Upper lobe of left lung (tissue), 4 donors: ENCODE data around the gene SOWAHA.

Source experiments
- CTCF ChIP-seq, 6 experiments: fragments of 450-650 bp in 4 of 6; fragments of 200-600 bp in 2 of 6; sonication (generic) in 2 of 6; IDR thresholded peaks; one replicate each; pipeline ENCODE4 v1.5.1; 2016 to 2019; ENCODE audit warnings: antibody characterized with exemption in 6 of 6
- EP300 ChIP-seq, 4 donors: sonication (generic); formaldehyde crosslinking; IDR thresholded peaks; one replicate each; pipeline ENCODE4 v1.5.1; 2017; ENCODE audit warnings: antibody characterized with exemption in 4 of 4, control low read depth in 2 of 4
- POLR2A ChIP-seq, 4 donors: fragments of 450-650 bp; IDR thresholded peaks; one replicate each; pipeline ENCODE4 v1.5.1; 2016 to 2017; ENCODE audit warnings: antibody characterized with exemption in 4 of 4, mild to moderate bottlenecking in 2 of 4
- POLR2AphosphoS5 ChIP-seq, 2 donors: sonication (generic); formaldehyde crosslinking; IDR thresholded peaks; one replicate each; pipeline ENCODE4 v1.5.1; 2017; ENCODE audit warnings: antibody characterized with exemption in 2 of 2

- no peak for TF ChIP-seq CTCF (IDR thresholded peaks at IDR 0.05)
- no peak for TF ChIP-seq POLR2A (IDR thresholded peaks at IDR 0.05)
- TF ChIP-seq POLR2AphosphoS5 (IDR thresholded peaks at IDR 0.05) = no peak
- TF ChIP-seq EP300 (IDR thresholded peaks at IDR 0.05) = no peak
These were observed 42.5 kb upstream of the SOWAHA start for GRCh38 chr5:132770476-132771159.
